A673 (cell line): ENCODE data around the gene LIAS. TPM values are rescaled to one million over a fixed set of nuclear protein-coding genes. Genes with fewer than 3 reads are reported as not detected.
"Not testable (repeated sequence)": the region's sequence is repeated elsewhere in the genome, so short reads cannot be mapped to it uniquely, and the experiment has no call there.

ENCODE experiments used
- Bru-seq: library from RNA; stranded (reverse); fragments of 400-500 nt; gene quantifications from one replicate; lab custom pipeline; 2021; lab: Mats Ljungman, UMichigan
- BruChase-seq, 2 experiments: library from RNA; stranded (reverse); fragments of 400-500 nt; gene quantifications; one replicate each; lab custom pipeline; 2021; lab: Mats Ljungman, UMichigan
- BruUV-seq: library from RNA; stranded (reverse); fragments of 400-500 nt; replicated peaks from 2 replicates; lab custom pipeline; 2021; lab: Mats Ljungman, UMichigan
- CTCF ChIA-PET: fragments of 300-600 bp; sonication (Branson Sonifier 250); formaldehyde crosslinking; loops from one replicate; lab custom pipeline; 2022; ENCODE audit warnings: antibody characterized with exemption; lab: Charles Lee
- POLR2A ChIA-PET: fragments of 300-600 bp; sonication (Branson Sonifier 250); formaldehyde crosslinking; loops from one replicate; lab custom pipeline; 2022; ENCODE audit warnings: antibody characterized with exemption; ENCODE audit not compliant: low non-redundant PET; lab: Charles Lee
- DNase-seq: peaks from one replicate; pipeline ENCODE4 v3.0.0-alpha.2; 2015; ENCODE audit warnings: low spot score
- H3K27ac ChIP-seq: fragments of 200-600 bp; sonication (generic); 2 replicates; pipeline ENCODE4 v1.5.1; 2016; ENCODE audit warnings: mixed run types, low read depth, mild to moderate bottlenecking, mixed read lengths, antibody characterized with exemption, low read length; ENCODE audit not compliant: poor library complexity, severe bottlenecking
- H3K27me3 ChIP-seq: fragments of 200-600 bp; sonication (generic); replicated peaks from 2 replicates; pipeline ENCODE4 v1.6.1; 2017; ENCODE audit warnings: mixed run types, low read depth, mild to moderate bottlenecking, mixed read lengths, antibody characterized with exemption, low read length; ENCODE audit not compliant: insufficient read depth, poor library complexity
- H3K36me3 ChIP-seq: fragments of 200-600 bp; sonication (generic); 2 replicates; pipeline ENCODE4 v1.6.1; 2016; ENCODE audit warnings: mixed run types, mild to moderate bottlenecking, mixed read lengths, antibody characterized with exemption, low read length; ENCODE audit not compliant: insufficient read depth, poor library complexity, severe bottlenecking
- H3K4me1 ChIP-seq: fragments of 200-600 bp; sonication (generic); 2 replicates; pipeline ENCODE4 v1.6.1; 2017; ENCODE audit warnings: mixed run types, mild to moderate bottlenecking, mixed read lengths, antibody characterized with exemption, low read length; ENCODE audit not compliant: insufficient read depth, poor library complexity, severe bottlenecking
- H3K4me3 ChIP-seq: fragments of 200-600 bp; sonication (generic); 2 replicates; pipeline ENCODE4 v1.5.1; 2016; ENCODE audit warnings: low read depth, mixed run types, mild to moderate bottlenecking, mixed read lengths, low read length; ENCODE audit not compliant: poor library complexity, severe bottlenecking
- H3K9me3 ChIP-seq: fragments of 200-600 bp; sonication (generic); 2 replicates; pipeline ENCODE4 v1.6.1; 2016; ENCODE audit warnings: mixed run types, low read depth, mild to moderate bottlenecking, mixed read lengths, antibody characterized with exemption, low read length; ENCODE audit not compliant: poor library complexity, severe bottlenecking
- EZH2 ChIP-seq: fragments of 200-600 bp; sonication (generic); IDR thresholded peaks from 2 replicates; pipeline ENCODE4 v1.6.1; 2017; ENCODE audit warnings: borderline replicate concordance, low read depth, mild to moderate bottlenecking, mixed read lengths, antibody characterized with exemption, low read length; ENCODE audit not compliant: poor library complexity, severe bottlenecking
- intact Hi-C: fragments of 100-400 bp; cut with micrococcal nuclease; formaldehyde crosslinking; loops from one replicate; pipeline ENCODE4 v1.10.0; 2022; ENCODE audit not compliant: unreplicated experiment
- long read RNA-seq: library from polyadenylated mRNA; stranded (forward); transcript quantifications from one replicate; pipeline ENCODE4 v2.0.0, GENCODE V29; 2022
- total RNA-seq: library from RNA; stranded (reverse); gene quantifications from 2 replicates; pipeline ENCODE4 v1.2.3, GENCODE V29; 2021
- TF ChIP-seq, protein P1 (sequence below): fragments of 300-800, 200-600 bp; sonication (generic); conservative IDR thresholded peaks from 2 replicates; pipeline ENCODE4 v1.5.1; 2017; ENCODE audit warnings: low read depth, mild to moderate bottlenecking, antibody characterized with exemption, low read length, moderate library complexity, mixed read lengths

The LIAS gene
- total RNA-seq (17.6 and 19.1 TPM in 2 replicates), Bru-seq, nascent RNA (percentile 64 among the genes with signal in this experiment), BruChase-seq, experiment 1, labeled RNA remaining after a 2-hour chase (percentile 64 among the genes with signal in this experiment), BruChase-seq, experiment 2, labeled RNA remaining after a 6-hour chase (percentile 60 among the genes with signal in this experiment)
- long read RNA-seq, full-length matches to known transcripts = 8 of 11 reads
- long read RNA-seq, partial matches to known transcripts = 1 of 11 reads
- long read RNA-seq, other reads (novel, unspliced or antisense) = 2 of 11 reads

GRCh38 chr4:39458505-39459300 is at the start of gene LIAS, which contains the start of gene RPL9:
Gene LIAS (plus strand): TSS chr4:39459056. CDS start chr4:39459118, 62 bp downstream.
Gene RPL9 (minus strand): TSS chr4:39458922. CDS start chr4:39458439, 483 bp downstream.
- no TSS peak for BruUV-seq
- ChIA-PET CTCF (interaction anchor here (0.5 to 1.9 kb wide), 2 partner anchors 11 to 349 kb away, joined by 4 to 8 read pairs; no protein-coding TSS in a partner anchor), POLR2A (interaction anchor here (1.0 kb wide), 1 partner anchor 11 kb away, joined by 3 read pairs; no protein-coding TSS in a partner anchor)
- Histone ChIP-seq H3K9me3 (no peaks in the 10 kb centered on the region), H3K27ac (peak within 1 kb of the TSS; percentile 94), H3K27me3 (no peaks in the 10 kb centered on the region), H3K4me3 (peak within 1 kb of the TSS; percentile 93), H3K36me3 (peaks cover 46% of the 10 kb centered on the region), H3K4me1 (peaks cover 18% of the 10 kb centered on the region)
- TF ChIP-seq, protein P1, sequence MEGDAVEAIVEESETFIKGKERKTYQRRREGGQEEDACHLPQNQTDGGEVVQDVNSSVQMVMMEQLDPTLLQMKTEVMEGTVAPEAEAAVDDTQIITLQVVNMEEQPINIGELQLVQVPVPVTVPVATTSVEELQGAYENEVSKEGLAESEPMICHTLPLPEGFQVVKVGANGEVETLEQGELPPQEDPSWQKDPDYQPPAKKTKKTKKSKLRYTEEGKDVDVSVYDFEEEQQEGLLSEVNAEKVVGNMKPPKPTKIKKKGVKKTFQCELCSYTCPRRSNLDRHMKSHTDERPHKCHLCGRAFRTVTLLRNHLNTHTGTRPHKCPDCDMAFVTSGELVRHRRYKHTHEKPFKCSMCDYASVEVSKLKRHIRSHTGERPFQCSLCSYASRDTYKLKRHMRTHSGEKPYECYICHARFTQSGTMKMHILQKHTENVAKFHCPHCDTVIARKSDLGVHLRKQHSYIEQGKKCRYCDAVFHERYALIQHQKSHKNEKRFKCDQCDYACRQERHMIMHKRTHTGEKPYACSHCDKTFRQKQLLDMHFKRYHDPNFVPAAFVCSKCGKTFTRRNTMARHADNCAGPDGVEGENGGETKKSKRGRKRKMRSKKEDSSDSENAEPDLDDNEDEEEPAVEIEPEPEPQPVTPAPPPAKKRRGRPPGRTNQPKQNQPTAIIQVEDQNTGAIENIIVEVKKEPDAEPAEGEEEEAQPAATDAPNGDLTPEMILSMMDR = no peak
- TF ChIP-seq EZH2 = no peak
- DNase-seq = peak; percentile 98
- intact Hi-C loops = no loop called here

DNA sequence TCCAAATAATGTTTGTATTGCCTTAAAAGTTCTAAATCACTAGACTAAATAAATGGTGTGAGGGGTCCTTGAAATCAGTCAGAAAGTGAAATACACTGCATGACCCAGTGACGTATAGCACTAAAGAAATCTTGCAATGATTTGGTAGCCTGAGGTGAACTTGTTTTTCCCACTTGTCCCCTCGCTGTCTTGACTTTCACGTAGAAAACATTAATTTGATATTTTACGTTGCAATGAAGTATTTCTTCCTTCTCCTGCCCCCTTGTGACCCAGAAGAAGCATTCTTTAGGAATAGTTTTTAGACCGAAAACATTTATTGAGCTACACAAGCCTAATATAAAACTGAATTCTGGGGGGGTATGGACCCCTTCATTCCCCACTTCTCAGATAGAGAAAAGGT is 48.4 kb upstream of the LIAS start:
- no peak for DNase-seq
- no peaks in the 10 kb centered on the region for H3K36me3 ChIP-seq
- H3K9me3 ChIP-seq = no peaks in the 10 kb centered on the region
- ChIA-PET POLR2A (no interaction called here), CTCF (no interaction called here)
- intact Hi-C loops = no loop called here
- no peaks in the 10 kb centered on the region for H3K4me1 ChIP-seq
- H3K27ac ChIP-seq = no peak overlapping the region
- TF ChIP-seq, protein P1 = peak; percentile 46
- TF ChIP-seq EZH2 = no peak
- no peaks in the 10 kb centered on the region for H3K27me3 ChIP-seq
- no peak overlapping the region for H3K4me3 ChIP-seq
- BruUV-seq = no TSS peak

- H3K27ac ChIP-seq, H3K4me1 ChIP-seq, H3K27me3 ChIP-seq, H3K4me3 ChIP-seq, H3K36me3 ChIP-seq, intact Hi-C loops, DNase-seq, BruUV-seq, H3K9me3 ChIP-seq, CTCF ChIA-PET: not testable (repeated sequence)
- POLR2A ChIA-PET = interaction anchor here (0.6 kb wide), 1 partner anchor 27 kb away, joined by 5 read pairs; no protein-coding TSS in a partner anchor
Measured at GRCh38 chr4:39411561-39411960, 47.3 kb upstream of the LIAS start.
